ENCODE results near the gene TBX4. TPM values are rescaled to one million over a fixed set of nuclear protein-coding genes. Genes with fewer than 3 reads are reported as not detected.

Gene TBX4
- total and polyA plus RNA-seq, 4 donors = not detected

DNA sequence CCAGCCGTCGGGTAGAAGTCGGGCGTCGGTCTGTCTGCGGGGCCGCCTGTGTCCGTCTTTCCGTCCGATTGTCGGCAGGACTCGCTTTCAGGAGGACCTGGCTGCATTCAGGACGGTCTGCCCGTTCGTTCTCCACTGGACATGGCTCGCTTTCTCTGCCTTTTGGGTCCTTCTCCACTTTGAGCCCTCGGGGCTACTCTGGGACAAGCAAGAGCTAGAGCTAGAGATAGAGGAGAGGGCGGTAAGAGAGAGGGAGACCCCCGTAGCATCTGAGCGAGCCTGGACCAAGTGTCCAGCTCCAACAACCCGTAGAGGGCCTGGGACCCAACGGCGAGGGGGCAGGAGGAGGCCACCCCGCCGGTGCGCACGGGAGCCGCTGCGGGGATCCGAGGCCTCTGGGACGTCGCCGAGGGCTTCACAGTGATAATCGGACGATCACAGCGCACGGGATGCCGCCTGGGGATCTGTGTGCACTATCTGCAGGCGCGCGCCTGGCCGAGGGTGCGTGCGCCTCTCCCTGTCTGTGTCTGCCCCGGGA is 4.5 kb downstream of the TBX4 start:
- H3K27ac ChIP-seq (ENCODE audit: low read depth in 1 of 2, low read length in 2 of 2) = no peak overlapping the region
- peaks cover 0 to 7% (median 3%) of the 10 kb centered on the region in 4 donors for H3K9me3 ChIP-seq (ENCODE audit: control insufficient read depth in 4 of 4, low read length in 3 of 4)
- H3K4me1 ChIP-seq (ENCODE audit: control insufficient read depth in 4 of 4, insufficient read depth in 4 of 4, low read length in 3 of 4) = peaks cover 2 to 15% (median 10%) of the 10 kb centered on the region in 4 donors
- peak; percentile 33 for DNase-seq (ENCODE audit: low spot score)
- H3K36me3 ChIP-seq (ENCODE audit: control insufficient read depth in 4 of 4, insufficient read depth in 3 of 4, low read depth in 1 of 4, low read length in 3 of 4) = no peaks in the 10 kb centered on the region
- H3K27me3 ChIP-seq (ENCODE audit: control insufficient read depth in 4 of 4, insufficient read depth in 4 of 4, low read length in 3 of 4) = peaks cover 16 to 33% (median 20%) of the 10 kb centered on the region in 4 donors
- no peak overlapping the region for H3K4me3 ChIP-seq (ENCODE audit: low read depth in 1 of 3, low read length in 3 of 3)
- 14% methylated on average over 45 of the region's 45 CpGs for WGBS
- no peak overlapping the region for H3K9ac ChIP-seq (ENCODE audit: low read depth in 1 of 2, low read length in 2 of 2)
- TF ChIP-seq SP1 (IDR thresholded peaks at IDR 0.05) (no peak), RXRA (IDR thresholded peaks at IDR 0.05) (no peak), FOXA1 (IDR thresholded peaks at IDR 0.05) (no peak), GABPA (IDR thresholded peaks at IDR 0.05 in 1 of 2, conservative IDR thresholded peaks at IDR 0.05 in 1 of 2) (no peak), YY1 (IDR thresholded peaks at IDR 0.05) (no peak), RAD21 (IDR thresholded peaks at IDR 0.05) (no peak), FOXA2 (IDR thresholded peaks at IDR 0.05) (no peak), HNF4G (IDR thresholded peaks at IDR 0.05) (no peak), JUND (IDR thresholded peaks at IDR 0.05) (no peak), HNF4A (conservative IDR thresholded peaks at IDR 0.05) (no peak), NR2F2 (IDR thresholded peaks at IDR 0.05) (no peak), EGR1 (IDR thresholded peaks at IDR 0.05; ENCODE audit: low read depth in 2 of 2) (no peak)
- TF ChIP-seq, protein P1, sequence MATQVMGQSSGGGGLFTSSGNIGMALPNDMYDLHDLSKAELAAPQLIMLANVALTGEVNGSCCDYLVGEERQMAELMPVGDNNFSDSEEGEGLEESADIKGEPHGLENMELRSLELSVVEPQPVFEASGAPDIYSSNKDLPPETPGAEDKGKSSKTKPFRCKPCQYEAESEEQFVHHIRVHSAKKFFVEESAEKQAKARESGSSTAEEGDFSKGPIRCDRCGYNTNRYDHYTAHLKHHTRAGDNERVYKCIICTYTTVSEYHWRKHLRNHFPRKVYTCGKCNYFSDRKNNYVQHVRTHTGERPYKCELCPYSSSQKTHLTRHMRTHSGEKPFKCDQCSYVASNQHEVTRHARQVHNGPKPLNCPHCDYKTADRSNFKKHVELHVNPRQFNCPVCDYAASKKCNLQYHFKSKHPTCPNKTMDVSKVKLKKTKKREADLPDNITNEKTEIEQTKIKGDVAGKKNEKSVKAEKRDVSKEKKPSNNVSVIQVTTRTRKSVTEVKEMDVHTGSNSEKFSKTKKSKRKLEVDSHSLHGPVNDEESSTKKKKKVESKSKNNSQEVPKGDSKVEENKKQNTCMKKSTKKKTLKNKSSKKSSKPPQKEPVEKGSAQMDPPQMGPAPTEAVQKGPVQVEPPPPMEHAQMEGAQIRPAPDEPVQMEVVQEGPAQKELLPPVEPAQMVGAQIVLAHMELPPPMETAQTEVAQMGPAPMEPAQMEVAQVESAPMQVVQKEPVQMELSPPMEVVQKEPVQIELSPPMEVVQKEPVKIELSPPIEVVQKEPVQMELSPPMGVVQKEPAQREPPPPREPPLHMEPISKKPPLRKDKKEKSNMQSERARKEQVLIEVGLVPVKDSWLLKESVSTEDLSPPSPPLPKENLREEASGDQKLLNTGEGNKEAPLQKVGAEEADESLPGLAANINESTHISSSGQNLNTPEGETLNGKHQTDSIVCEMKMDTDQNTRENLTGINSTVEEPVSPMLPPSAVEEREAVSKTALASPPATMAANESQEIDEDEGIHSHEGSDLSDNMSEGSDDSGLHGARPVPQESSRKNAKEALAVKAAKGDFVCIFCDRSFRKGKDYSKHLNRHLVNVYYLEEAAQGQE (IDR thresholded peaks at IDR 0.05) = no peak
- TF ChIP-seq, protein P2, sequence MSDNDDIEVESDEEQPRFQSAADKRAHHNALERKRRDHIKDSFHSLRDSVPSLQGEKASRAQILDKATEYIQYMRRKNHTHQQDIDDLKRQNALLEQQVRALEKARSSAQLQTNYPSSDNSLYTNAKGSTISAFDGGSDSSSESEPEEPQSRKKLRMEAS (IDR thresholded peaks at IDR 0.05) = no peak
- TF ChIP-seq, protein P3, sequence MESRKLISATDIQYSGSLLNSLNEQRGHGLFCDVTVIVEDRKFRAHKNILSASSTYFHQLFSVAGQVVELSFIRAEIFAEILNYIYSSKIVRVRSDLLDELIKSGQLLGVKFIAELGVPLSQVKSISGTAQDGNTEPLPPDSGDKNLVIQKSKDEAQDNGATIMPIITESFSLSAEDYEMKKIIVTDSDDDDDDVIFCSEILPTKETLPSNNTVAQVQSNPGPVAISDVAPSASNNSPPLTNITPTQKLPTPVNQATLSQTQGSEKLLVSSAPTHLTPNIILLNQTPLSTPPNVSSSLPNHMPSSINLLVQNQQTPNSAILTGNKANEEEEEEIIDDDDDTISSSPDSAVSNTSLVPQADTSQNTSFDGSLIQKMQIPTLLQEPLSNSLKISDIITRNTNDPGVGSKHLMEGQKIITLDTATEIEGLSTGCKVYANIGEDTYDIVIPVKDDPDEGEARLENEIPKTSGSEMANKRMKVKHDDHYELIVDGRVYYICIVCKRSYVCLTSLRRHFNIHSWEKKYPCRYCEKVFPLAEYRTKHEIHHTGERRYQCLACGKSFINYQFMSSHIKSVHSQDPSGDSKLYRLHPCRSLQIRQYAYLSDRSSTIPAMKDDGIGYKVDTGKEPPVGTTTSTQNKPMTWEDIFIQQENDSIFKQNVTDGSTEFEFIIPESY (IDR thresholded peaks at IDR 0.05) = no peak
- TF ChIP-seq, protein P4, sequence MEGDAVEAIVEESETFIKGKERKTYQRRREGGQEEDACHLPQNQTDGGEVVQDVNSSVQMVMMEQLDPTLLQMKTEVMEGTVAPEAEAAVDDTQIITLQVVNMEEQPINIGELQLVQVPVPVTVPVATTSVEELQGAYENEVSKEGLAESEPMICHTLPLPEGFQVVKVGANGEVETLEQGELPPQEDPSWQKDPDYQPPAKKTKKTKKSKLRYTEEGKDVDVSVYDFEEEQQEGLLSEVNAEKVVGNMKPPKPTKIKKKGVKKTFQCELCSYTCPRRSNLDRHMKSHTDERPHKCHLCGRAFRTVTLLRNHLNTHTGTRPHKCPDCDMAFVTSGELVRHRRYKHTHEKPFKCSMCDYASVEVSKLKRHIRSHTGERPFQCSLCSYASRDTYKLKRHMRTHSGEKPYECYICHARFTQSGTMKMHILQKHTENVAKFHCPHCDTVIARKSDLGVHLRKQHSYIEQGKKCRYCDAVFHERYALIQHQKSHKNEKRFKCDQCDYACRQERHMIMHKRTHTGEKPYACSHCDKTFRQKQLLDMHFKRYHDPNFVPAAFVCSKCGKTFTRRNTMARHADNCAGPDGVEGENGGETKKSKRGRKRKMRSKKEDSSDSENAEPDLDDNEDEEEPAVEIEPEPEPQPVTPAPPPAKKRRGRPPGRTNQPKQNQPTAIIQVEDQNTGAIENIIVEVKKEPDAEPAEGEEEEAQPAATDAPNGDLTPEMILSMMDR (IDR thresholded peaks at IDR 0.05; ENCODE audit: low read depth, low read length, missing input control) = no peak

All from liver (tissue), 9 donors.